GM19452 (cell line): ENCODE data around the gene ATXN1.

Source experiments
- ATAC-seq: cut with Tn5 transposase; IDR thresholded peaks from one replicate; pipeline ENCODE4 v1.9.1; 2021; ENCODE audit not compliant: unreplicated experiment

The ATXN1 gene

DNA sequence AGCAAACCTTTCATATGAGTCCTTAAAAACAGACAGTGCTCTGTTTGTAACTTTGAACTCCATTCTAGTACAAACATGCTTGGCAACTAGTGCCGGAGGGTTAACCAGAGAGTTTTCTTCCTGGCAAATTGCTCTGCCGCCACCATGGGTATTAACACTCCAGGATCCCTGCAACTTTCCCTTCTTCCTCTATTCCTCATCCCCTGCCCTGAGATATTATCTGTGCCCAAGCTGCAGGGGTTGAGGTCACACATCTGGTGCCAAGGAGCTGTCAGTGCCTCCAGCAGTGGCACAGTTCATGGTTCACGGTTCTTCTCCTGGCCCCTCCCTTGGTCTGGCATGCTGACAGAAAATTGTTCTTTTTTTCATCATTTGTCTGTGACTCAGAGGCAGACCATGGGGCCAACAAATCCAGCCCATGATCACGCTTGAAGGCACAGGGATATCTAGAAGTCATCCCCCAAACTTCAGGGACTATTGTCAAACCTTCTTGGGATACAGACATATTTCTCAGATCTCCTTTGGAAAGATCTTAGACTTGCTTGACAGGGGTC, 77.5 kb downstream of the ATXN1 start:
- ATAC-seq, result no peak

DNA sequence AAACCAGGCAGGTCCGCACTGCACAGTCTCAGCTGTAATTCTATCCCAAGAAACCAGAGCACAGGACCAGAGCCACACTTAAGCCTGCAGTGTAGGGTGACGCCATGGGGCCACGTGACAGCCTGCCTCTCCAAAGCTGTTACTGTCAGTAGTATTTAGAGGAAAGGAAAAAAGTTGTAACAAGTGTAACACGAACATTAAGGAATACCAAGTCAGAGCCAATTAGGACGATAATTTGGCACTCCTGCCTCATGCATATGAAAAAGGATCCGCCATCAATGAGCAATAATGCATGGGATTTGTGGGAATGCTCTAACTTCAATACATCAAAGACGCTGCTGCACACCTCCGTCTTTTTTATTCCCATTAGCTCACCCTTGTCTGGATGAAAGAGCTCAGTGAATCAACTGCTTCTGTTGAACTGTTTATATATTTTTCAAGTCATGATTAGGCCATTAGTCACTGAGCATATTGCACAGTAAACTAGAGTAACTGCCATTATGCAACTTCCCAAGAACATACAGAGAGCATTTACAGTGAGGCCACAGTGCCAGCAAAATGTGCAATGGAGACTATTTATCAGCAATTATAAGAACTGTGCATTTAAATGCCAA, 79.9 kb downstream of the ATXN1 start:
- no peak for ATAC-seq

DNA sequence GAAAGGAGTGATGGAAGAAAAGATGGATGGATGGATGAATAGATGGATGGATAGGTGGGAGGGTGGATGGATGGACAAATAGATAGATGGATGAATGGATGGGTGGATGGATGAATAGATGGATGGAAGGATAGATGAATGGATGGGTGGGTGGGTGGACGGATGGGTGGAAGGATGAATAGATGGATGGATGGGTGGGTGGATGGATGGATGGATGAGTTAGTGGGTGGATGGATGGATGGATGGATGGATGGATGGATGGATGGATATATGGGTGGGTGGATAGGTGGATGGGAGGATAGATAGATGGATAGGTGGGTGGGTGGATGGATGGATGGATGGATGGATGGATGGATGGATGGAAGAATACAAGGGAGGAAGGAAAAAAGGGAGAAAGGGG, 82.2 kb downstream of the ATXN1 start:
- ATAC-seq, result no peak

DNA sequence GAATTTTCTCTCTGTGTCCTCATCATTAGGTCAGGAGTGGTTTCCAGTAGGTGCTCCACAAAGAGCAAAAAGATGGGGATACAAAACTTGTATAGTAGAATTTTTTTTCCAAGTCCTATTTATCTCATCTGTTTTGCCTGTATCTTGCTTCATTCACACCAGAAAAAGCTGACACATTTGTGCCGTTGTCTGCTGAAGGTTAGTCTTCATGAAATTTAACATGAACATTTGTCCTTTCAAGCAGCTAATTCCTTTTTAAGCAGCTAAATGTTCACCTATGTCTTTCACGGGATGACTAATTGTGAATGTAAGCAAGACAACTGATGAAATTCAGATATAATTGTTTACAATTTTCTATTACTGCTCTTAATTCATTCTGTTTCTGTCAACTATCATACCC, 83.8 kb downstream of the ATXN1 start:
- ATAC-seq, result no peak

DNA sequence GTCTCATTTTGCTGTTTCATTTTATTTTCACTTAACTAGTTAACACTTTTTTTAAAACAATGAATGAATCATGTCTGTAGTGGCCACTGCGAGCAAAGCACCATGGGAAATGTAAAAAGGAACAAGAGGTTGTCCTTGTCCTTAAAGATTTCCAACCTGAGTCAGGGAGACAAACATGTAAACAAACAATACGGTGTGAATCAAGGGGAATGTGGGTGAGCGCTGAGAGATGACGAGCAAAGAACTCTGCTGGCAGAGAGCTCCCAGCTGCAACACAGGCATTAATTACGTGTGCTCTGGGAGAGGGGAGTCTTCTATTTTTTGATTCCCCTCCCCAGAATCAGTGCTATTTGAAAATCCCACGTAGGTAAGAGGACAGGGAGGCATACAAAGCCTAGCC, 84.3 kb downstream of the ATXN1 start:
- ATAC-seq, result no peak

DNA sequence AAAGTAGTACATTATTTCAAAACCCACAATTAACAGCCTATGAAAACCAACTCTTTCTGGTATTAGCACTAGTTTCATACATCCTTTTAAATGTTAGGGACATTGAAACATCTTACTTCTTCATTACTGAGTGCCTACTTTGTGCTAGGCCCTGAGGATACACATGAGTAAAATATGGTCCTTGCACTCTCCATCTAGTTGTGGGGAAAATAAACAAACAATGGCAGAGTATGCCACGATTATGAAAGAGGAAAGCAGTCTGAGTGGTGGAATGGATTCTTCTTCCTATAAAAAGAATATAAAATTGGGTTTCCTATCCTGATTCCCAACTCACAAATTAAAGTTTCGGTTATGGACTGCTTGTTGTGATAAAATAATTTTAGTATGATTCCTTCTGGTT, 84.9 kb downstream of the ATXN1 start:
- ATAC-seq, result no peak

DNA sequence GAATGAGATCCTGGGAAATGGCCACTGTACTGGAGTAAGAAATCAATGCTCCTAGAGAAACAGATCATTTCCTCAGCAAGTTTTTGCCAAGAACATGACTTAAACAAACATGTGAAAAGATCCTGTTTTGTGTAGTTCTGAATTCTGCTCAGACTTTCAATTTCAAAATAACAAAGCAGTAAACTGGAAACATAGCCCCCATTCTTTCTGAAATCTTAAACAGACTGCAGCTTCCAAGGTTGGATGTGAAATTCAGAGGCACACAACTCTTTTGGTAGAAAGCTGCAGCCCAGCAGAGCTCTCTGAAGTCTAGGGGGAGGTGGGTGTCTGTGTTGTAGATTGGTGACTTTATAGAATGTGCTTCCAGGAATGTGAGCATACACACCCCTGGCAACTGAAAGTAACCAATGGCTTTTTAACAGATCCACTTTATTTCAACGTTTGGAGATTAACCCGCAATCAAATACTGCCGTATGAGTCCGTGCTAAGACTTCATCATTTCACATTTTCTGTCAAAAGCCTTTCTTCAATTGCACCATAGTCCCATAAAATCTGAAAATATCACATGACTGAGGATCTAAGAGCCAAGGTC, 86.4 kb downstream of the ATXN1 start:
- no peak for ATAC-seq

DNA sequence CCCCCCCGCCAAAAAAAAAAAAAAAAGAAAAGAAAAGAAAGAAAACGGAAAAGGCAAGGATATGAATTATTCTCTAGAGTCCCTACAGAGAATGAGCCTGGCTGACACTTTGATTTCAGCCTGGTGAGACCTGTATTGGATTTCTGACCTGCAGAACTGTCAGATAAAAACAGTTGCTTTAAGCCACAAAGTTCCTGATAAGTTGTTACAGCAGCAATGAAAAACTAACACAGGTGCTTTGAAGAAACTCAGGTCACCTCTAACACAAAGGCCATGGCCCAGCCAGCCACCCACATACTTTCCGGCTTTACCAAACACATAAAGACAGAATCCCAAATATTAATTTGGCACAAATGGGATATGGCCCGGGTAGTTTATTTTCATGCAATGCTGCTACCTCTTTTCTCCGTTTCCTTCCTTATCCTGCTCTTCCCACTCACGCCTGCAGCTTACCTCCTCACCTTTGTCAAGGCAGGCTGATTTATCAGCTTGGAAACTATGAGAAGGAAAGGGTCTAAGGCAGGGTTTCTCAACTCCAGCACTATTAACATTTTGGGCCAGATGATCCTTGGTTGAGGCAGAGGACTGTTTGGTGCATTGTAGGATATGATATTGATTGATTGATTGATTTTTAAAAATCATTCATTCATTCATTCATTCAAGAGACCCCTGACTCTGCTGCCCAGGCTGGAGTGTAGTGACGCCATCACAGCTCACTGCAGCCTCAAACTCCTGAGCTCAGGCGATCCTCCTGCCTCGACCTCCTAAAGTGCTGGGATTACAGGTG, 88.1 kb downstream of the ATXN1 start:
- ATAC-seq, result no peak

DNA sequence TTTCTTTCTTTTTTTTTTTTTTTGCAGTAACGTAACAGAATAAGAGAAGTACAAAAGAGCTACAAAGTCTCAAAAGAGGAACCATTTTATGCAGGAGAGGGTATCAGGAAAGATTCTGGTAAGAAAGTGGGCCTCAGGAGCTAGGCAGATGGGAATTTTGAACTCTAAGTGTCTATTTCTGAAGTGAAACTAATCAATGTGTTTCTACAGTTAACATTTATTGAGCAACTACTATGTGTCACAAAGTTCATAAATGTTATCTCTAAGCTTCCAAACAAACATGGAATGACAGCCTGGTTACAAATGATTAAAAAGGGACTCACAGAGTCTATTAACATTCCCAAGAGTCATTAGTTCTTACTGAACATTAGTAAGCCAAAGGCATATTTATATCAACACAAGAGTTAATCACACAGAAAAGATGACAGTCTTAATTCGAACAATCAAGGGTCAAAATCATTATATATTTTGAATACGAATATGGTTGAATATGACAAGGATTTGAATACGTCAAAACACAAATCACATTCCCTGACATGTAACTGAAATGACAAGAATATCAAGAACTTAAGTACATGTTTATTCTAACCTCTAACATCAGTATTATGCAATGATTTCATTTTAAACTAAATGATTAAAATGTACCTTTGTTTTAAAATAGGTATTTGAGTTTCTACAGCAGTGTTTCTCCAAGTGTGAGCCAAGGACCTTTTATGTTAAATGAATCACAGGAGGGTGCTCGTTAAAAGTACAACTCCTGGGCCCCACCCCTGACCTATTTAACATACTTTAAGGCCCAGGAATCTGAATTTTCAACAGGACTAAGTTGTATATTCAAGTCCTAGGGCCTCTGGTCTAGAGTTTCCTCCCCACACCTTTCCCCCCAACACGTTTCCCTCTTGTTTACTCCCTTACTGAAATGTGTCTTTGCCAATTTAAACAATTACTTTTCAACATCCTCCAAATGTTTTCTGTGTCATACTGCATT, 89.7 kb downstream of the ATXN1 start:
- no peak for ATAC-seq

DNA sequence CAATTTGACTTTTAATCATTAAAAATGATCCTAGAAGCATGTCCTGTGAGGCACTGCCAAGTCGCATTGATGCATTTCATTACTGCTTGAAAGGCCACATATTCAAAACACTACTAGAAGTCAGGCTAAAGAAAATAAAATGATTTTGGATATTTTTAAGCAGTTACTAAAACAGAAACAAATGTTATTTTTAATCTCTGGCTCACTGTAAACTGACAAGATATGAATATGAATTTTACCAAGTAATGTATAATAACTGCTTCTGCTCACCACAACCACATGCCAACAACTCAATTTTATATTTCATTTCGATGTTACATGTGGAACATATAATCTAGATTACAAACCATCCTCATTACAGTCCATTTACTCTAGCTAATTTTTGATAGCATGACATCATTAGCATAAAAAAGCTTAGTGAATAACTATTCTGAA, 90.6 kb downstream of the ATXN1 start:
- peak; percentile 50 for ATAC-seq

DNA sequence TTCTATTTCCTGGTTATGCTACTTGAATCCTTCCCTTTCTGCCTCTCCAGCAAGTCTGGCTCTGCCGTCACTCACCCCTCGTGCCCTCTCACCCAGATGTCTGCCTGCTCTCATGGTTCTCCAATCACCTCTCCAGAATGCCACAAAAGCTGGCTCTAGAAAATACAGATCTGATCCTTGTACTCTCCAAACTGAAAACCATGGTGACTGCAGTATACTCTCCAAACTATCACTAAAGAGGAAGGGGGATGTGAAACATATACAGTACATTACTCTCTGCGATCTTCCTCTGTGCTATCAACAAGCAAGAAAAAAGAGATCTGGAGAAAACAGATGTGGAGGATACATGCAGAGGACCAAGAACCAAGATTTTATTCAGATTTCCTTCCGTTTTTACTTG, 91.1 kb downstream of the ATXN1 start:
- ATAC-seq, result peak; percentile 65

DNA sequence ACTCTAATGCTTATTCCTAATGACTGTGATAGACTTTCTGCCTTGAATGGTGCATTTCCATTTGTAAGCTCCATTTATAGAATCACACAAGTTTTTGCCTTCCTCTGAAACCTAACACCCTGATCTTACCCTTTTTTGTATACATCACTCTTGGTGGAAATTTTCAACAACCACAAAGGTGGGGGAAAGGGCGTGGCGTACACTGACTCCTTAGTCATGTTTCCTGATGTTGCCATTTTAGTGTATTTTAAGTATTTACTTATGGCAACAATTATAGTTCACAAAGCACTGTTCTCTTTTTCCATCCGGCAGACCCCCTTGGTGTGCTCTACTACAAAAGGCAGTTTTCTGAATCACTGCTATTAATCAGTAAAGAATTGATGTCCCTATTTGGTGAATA, 92.0 kb downstream of the ATXN1 start:
- ATAC-seq, result no peak

DNA sequence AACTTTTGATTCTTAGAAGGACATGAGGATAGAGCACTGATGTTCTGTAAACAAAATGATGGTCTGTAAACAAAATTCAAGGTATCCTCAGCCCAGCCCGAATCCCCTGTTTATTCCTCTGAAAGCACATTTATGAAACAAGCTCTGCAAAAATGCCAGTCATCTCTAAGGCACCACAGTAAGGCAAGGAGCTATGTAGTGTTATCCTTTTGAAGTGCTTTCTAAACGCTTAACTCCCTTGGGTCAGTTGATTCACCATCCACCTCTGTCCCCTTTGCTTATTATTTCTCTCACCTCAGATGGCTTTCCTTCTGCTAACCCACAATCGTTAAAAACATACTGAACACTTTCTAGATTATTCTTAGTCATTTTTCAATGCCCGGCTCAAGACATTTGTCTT, 93.8 kb downstream of the ATXN1 start:
- ATAC-seq, result no peak

DNA sequence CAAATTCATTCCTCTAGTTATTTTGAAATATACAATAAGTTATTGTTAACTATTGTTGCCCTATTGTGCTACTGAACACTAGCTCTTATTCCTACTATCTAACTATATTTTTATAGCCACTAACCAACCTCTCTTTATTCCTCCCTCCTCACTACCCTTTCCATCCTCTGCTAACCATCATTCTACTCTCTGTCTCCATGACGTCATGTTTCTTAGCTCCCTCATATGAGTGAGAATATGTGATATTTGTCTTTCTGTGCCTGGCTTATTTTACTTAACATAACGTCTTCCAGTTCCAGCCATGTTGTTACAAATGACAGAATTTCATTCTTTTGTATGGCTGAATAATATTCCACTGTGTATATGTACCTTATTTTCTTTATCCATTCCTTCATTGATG, 95.3 kb downstream of the ATXN1 start:
- ATAC-seq, result no peak

DNA sequence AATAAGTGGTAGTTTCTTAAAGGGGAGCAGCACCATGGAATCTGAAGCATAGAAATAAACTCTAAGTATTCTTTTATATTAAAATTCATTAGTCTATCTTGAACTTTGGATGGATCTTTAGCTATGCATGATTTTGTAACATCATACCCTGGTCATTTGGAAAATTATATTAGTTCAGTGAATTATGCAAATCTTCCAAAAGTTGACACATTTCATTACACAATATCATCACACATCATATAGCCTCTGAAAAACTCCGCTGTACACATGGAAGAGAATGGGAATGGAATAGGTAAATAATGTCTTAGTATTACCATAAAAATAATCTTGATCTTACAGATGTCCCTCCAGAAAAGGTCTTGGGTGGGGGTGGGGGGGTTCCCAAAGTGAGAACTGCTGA, 96.1 kb downstream of the ATXN1 start:
- no peak for ATAC-seq

DNA sequence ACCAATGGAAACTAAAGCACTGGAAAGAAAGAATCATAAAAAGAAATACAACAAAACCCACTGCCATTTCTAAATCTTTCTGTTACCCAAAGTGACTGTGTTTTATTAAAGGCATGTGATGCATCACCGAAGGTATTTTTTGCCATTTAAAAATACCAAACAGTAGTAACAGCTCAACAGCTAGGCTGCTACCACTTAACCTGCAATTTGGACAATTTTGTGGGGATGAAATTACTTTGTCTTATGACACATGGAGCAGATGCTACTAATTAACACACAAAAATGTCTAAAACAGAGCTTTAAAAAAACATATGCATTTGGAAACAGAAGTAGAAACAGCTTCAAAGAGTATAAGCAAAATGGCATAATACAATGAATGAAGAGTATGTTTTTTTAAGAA, 97.4 kb downstream of the ATXN1 start:
- ATAC-seq, result no peak

DNA sequence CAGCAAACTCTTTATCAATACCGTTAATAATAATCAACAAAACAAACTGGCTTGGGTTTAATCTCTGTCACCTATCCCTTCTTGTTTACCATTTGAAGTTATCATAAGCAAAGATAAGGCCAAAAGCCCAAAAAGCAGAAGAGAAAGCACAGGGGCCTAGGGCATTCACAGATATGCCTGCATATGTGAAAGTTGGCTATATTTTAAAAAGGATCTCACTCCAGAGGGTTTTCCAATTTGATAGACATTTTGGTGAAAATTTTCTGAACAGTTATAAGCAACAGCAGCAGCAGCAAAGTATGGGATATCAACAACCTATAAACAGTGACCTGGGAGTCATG, 101.1 kb downstream of the ATXN1 start:
- ATAC-seq, result no peak

DNA sequence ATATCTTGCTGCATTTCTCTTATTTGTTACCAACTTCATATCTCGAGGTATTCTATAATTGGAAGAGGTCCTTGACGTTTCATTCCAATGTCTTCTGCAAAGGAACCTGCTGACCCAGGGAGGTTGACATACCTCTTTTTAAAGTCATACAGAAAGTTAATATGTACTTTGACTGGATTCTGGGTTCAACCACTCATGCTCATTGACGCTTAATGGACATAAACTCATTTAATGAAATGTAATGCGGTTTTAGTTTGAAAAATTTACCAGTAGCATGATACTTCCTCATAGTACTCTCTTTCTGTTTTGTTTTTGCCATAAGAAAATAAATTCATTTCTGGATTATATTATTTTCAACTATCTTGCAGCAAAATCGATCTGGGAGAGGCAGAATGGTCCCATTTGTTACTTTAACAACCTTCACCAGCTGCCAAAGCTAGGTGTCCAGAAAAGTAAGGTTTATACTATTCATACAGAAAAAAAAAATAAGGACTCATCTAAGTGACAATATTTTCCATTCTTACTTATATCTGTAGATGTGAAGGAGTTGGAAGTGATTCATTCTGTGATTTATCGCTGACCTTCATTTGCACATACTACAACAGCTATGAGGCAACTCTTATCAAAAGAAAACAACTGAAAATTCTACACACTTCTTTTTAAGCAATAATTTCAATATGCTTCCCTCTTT, 101.6 kb downstream of the ATXN1 start:
- ATAC-seq, result no peak

DNA sequence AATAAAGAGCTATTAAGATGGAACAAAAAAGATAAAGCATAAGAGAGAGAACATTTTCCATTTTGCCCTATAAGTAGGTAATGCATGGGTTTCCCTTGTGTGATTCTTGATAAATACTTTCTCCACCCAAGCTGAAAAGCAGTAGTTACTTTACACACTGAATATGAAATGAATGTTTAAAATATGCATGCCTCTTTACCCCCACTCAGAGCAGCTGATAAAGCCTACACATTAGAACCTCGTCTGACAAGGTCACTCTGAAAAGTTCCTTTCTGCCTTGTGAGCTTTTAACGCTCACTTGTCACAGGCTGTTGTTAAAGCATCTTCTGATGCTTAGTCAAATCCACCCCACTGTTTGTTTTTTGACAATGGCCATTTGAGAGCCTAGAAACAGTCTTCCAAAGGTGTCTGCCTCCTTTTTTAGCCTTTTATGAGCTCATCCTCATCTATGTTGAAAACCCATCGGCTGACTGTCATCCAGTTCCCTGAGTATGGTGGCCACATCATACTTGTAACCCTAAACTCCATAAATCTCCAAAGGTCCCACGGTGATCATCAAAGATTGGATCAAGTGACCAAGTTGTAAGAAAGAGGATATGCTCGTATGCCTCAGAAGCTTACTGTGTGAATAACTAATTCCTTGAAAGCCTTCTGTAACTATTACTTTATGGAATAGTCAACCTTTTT, 102.8 kb downstream of the ATXN1 start:
- ATAC-seq, result no peak

DNA sequence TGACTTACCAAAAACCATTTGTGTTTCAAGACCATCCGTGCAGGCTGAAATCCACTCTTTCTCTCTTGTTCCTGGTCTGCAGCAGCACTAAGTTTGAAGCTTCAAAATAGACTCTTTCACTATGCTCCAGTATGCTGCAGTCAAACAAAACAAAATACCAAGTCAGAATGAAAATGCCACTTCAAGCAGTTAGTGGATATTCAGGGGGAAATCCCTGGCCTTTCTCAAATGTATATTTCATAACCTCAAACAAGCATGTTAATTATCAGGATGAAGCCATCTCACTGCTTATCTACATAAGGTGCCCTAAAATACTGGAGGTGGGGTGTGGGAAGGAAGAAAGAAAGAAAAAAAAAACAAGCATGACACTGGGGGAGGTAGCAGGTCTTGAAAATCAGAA, 103.5 kb downstream of the ATXN1 start:
- ATAC-seq, result no peak
